ENCODE results near the gene TARS2.
A peak's percentile ranks its signal among the peaks of the same experiment; 100 is the strongest.

TARS2 gene

DNA sequence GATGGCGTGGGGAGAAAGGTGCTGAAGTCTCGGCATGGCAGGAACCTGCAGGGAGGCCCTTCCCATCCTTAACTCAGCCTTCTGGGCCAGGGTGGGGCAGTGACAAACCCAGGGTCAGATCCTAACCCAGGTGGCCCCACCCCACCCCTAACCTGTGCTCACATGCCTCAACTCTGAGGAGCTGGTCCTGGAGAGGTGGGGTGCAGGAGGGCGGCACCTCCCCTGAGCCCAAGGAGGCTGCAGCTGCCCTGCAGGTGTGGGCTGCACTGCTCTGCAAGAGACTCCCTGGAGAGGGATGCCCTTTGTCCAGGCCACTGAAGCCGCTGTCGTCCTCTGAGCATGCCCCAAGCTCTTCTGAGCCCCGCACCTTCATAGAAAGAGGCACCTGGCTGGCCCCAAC, 46.8 kb downstream of the TARS2 start:
- DNase-seq (ENCODE audit: low read depth, low spot score), result no peak
- H3K4me3 ChIP-seq (ENCODE audit: low read length), result no peak overlapping the region

- no peak overlapping the region for H3K4me3 ChIP-seq (ENCODE audit: low read length)
- DNase-seq (ENCODE audit: low read depth, low spot score), result no peak
Observed at GRCh38 chr1:150535511-150536287, 48.5 kb downstream of the TARS2 start.

- no peak overlapping the region for H3K4me3 ChIP-seq (ENCODE audit: low read length)
- DNase-seq (ENCODE audit: low read depth, low spot score), result no peak
Observed at GRCh38 chr1:150536836-150537731, 49.9 kb downstream of the TARS2 start.

GRCh38 chr1:150537732-150538684, 50.8 kb downstream of the TARS2 start:
- DNase-seq (ENCODE audit: low read depth, low spot score), result no peak
- H3K4me3 ChIP-seq (ENCODE audit: low read length), result no peak overlapping the region

GRCh38 chr1:150543500-150544143, 56.4 kb downstream of the TARS2 start:
- no peak for DNase-seq (ENCODE audit: low read depth, low spot score)
- no peak overlapping the region for H3K4me3 ChIP-seq (ENCODE audit: low read length)

DNA sequence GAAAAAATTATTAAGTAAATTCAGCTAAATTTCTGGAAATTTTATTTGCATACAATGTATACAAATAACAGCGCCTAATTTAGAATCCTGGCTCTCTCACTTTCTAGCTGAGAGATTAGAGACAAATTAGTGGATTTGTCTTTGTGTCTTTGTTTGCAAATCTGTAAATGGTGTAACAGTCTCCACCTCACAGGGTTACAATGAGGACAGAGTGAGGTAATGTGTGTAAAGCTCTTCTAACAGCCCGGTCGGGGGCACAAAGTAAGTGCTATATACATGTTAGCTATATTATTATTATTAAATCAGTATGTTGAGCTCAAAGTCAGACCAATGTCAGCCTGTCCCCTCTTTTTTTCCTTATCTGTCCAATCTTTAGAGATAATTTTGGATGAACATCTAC, 57.0 kb downstream of the TARS2 start:
- no peak overlapping the region for H3K4me3 ChIP-seq (ENCODE audit: low read length)
- DNase-seq (ENCODE audit: low read depth, low spot score), result no peak

DNA sequence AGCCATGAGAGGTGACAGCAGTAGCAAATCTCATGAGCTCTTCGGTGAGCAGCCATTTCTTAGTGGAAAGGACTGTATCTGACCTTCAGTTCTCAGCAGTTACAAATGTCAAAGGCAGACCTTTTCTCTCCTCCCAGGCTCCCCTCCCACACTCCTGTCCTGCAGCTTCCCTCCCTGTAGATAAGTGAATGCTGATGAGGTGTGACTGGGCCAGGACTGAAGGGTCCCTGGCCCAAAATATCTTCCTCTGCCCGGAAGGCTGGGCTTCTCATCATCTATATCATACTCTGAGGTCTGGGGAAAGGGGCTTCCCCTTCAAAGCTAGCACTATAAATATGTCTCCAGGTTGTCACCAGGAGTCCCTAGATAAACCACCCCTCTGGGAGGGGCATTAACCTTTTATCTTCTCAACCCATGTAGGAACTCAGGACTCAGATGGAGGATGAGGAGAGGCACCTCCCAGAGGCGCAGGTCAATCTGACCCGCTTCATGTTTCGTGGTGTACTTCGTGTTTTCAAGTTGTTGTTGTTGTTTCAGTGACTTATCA, 58.3 kb downstream of the TARS2 start:
- H3K4me3 ChIP-seq (ENCODE audit: low read length), result no peak overlapping the region
- DNase-seq (ENCODE audit: low read depth, low spot score), result no peak

DNA sequence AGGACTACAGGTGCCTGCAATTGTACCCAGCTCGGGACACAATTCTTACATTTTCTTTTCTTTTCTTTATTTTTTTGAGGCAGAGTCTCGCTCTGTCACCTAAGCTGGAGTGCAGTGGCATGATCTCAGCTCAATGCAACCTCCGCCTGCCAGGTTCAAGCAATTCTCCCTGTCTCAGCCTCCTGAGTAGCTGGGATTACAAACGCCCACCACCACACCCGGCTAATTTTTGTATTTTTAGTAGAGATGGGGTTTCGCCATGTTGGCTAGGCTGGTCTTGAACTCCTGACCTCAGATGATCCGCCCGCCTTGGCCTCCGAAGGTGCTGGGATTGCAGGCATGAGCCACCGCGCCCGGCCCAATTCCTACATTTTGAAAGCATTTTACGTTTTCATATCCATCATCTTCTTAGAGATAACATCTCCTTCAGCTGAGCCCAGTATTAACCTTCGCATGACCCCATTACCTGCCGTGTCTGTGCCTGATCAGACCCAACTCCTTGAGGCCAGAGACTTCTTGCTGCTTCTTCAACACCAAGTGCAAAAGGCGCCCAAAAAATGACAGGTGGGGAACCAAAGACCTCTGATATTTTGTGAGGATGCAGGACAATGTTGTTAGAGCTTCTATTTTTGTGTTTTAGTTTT, 59.2 kb downstream of the TARS2 start:
- no peak for DNase-seq (ENCODE audit: low read depth, low spot score)

GRCh38 chr1:150548324-150548631, 61.1 kb downstream of the TARS2 start:
- DNase-seq (ENCODE audit: low read depth, low spot score), result no peak
- peak overlapping the region; percentile 38 for H3K4me3 ChIP-seq (ENCODE audit: low read length)

More for the DNA sequence above, 59.2 kb downstream of the TARS2 start:
- H3K4me3 ChIP-seq (ENCODE audit: low read length), result no peak overlapping the region

- DNase-seq (ENCODE audit: low read depth, low spot score), result no peak
- peak within 1 kb of the TSS; percentile 38 for H3K4me3 ChIP-seq (ENCODE audit: low read length)
Observed at GRCh38 chr1:150548632-150549495, 61.6 kb downstream of the TARS2 start, which contains the start of gene ADAMTSL4. Gene ADAMTSL4, plus strand, starts transcription at chr1:150549408. Its CDS starts 2,881 bp downstream, at chr1:150552289.

DNA sequence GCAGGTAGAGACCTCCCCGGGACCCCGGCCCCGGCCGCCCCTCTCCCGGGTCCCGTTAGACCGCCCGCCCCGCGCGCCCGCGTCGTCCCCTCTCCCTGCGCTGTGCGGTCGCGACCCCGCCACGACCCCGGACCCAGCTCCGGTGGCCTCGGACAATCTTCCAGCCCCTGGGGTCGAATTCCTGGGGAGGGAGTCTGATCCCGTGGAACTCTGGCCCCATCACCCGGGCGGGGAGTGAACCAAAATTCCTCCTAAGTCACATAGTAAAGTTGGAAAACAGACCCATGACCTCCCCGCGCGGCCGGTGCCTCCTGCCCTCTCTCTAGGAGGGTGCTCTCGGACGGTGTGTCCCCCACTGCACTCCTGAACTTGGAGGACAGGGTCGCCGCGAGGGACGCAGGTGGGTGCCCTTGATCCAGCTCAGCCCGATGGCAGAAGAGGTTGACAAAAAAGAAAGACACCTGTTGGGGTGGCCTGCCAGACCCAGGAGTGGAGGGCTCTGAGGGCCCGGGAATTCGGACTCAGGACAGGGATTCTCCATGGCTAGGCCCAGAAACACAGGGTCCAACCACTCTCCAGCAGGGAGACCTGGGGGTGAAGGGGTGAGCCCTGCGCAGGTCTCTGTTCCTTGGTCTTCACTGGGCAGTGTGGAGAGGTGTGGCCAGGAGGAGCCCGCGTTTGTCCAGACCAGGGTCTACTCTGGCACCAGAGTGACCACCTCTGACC, 62.4 kb downstream of the TARS2 start:
- no peak overlapping the region for H3K4me3 ChIP-seq (ENCODE audit: low read length)
- DNase-seq (ENCODE audit: low read depth, low spot score), result no peak

DNA sequence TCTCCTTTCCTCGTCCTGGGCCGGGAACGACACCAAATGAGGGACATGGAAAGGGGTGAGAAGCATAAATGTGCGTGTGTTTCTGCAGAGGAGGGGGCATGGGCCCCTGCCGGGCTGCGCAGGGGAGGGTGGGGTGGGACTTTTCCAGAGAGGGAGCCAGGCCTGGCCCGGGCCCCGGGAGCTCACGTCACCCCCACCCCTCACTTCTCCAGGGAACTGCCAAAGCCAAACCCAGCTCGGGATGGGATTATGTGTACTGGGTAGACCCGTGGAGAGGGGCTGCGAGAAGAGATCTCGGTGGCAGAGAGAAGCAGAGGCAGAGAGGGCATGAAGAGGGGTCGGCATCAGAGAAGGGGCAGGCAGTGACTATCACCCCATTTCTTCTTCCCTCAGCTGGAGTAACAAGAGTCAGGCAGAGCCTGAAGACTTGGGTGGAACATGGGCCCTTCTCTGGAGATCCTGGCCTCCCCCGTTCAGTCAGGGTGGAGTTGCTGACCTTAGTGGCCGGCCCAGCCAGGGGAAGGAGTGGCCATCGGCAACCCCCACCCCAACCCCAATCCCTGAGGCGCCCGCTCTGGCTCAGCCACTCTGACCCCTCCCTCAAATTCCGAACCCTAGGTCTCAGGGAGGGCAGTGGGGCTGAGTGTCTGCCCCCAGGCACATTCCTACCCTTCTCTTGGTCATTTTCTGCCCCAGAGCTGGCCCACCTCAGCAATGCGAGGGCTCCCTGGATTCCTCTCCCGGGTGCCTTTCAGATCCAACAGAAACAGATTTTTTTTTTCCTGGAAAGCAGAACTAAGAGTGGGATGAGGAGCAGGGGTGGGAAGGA, 63.2 kb downstream of the TARS2 start:
- H3K4me3 ChIP-seq (ENCODE audit: low read length), result no peak overlapping the region
- no peak for DNase-seq (ENCODE audit: low read depth, low spot score)

DNA sequence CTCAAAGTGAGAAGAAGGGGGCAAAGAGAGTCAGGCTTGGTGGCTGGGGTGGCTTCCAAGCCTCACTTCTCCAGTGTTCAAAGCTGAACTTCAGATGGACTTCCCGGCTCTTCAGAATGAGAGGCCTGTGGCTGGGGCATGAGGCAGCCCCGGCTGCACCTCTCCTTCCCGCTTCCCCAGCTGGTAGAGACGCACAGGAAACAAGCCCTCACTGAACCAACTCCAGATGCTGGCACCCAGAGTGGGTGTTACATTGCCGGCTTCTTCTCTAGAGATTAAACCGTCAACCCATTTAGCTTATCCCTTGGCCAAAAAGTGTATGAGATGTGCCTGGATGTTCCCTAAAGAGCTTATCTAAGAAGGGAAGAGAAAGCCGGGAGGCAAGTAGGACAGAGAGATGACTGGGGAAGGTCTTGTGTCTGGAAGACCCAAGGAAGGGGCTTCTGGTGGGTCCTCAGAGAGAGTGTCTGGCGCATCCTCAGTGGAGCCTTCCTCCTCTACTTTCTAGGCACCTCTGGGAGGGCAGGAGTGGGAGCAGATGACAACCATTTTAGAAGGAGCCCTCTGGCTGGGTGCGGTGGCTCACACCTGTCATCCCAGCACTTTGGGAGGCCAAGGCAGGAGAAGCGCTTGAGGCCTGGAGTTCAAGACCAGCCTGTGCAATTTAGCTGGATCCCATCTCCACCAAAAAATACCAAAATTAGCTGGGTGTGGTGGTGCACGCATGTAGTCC, 64.0 kb downstream of the TARS2 start:
- H3K4me3 ChIP-seq (ENCODE audit: low read length), result no peak overlapping the region
- DNase-seq (ENCODE audit: low read depth, low spot score), result no peak

- no peak overlapping the region for H3K4me3 ChIP-seq (ENCODE audit: low read length)
- DNase-seq (ENCODE audit: low read depth, low spot score), result no peak
Observed at GRCh38 chr1:150551784-150552127, 64.5 kb downstream of the TARS2 start.
